SK-N-SH (cell line): ENCODE data around the gene STK25. TPM values are rescaled to one million over a fixed set of nuclear protein-coding genes. Genes with fewer than 3 reads are reported as not detected.

Experiments
- CTCF ChIA-PET: fragments of 300-600, 350-600 bp; formaldehyde crosslinking; extraction: SDS; loops from one replicate; lab custom pipeline; 2021; lab: Yijun Ruan, JAX
- POLR2A ChIA-PET: fragments of 350-600 bp; sonication (Branson Sonifier 250); formaldehyde crosslinking; extraction: SDS; loops from one replicate; lab custom pipeline; 2020; ENCODE audit warnings: antibody characterized with exemption, inconsistent platforms; lab: Yijun Ruan, JAX
- DNase-seq: peaks from one replicate; pipeline ENCODE4 v3.0.0; 2012
- H2AFZ ChIP-seq: fragments of 200-600 bp; sonication (generic); 2 replicates; pipeline ENCODE4 v1.8.1; 2016; ENCODE audit warnings: antibody characterized with exemption, mild to moderate bottlenecking, low read depth
- H3F3A ChIP-seq: fragments of 200-600 bp; sonication (generic); replicated peaks from 2 replicates; pipeline ENCODE3; 2016; ENCODE audit warnings: antibody characterized with exemption, mild to moderate bottlenecking; ENCODE audit not compliant: insufficient read depth
- H3K27ac ChIP-seq, 2 experiments: fragments of 200-500 bp in 1 of 2; fragments of 200-600 bp in 1 of 2; sonication (Bioruptor generic) in 1 of 2; sonication (generic), shearing (Covaris generic) in 1 of 2; 2 replicates each; pipeline versions ENCODE4 v1.5.1 to v1.6.1; 2014 to 2016; ENCODE audit warnings: low read depth in 2 of 2, inconsistent platforms in 1 of 2, low read length in 1 of 2, mild to moderate bottlenecking in 1 of 2, mixed read lengths in 1 of 2
- H3K27me3 ChIP-seq: fragments of 200-600 bp; sonication (generic), shearing (Covaris generic); 2 replicates; pipeline ENCODE4 v1.6.1; 2016; ENCODE audit warnings: mixed run types; ENCODE audit not compliant: insufficient read depth
- H3K36me3 ChIP-seq, 2 experiments: fragments of 200-500 bp in 1 of 2; fragments of 200-600 bp in 1 of 2; sonication (Bioruptor generic) in 1 of 2; sonication (generic) in 1 of 2; replicated peaks in 1 of 2; 2 replicates each; pipeline versions ENCODE3 to v1.5.1; 2014 to 2016; ENCODE audit warnings: low read length in 1 of 2, mild to moderate bottlenecking in 1 of 2; ENCODE audit not compliant: insufficient read depth in 2 of 2, control insufficient read depth in 1 of 2
- H3K4me1 ChIP-seq, 2 experiments: fragments of 200-500 bp in 1 of 2; fragments of 200-600 bp in 1 of 2; sonication (Bioruptor generic) in 1 of 2; sonication (generic), shearing (Covaris generic) in 1 of 2; 2 replicates each; pipeline versions ENCODE4 v1.5.1 to v1.6.1; 2014 to 2016; ENCODE audit warnings: low read depth in 1 of 2, low read length in 1 of 2, mixed run types in 1 of 2; ENCODE audit not compliant: insufficient read depth in 2 of 2, control insufficient read depth in 1 of 2
- H3K4me2 ChIP-seq: fragments of 200-600 bp; sonication (generic), shearing (Covaris generic); 2 replicates; pipeline ENCODE4 v1.6.1; 2017; ENCODE audit warnings: mixed run types
- H3K4me3 ChIP-seq, 2 experiments: fragments of 200-500 bp in 1 of 2; fragments of 200-600 bp in 1 of 2; sonication (Bioruptor generic) in 1 of 2; sonication (generic), shearing (Covaris generic) in 1 of 2; 2 replicates each; pipeline versions ENCODE4 v1.5.1 to v1.8.1; 2014 to 2016; ENCODE audit warnings: low read depth in 2 of 2, inconsistent platforms in 1 of 2, low read length in 1 of 2, mild to moderate bottlenecking in 1 of 2, mixed read lengths in 1 of 2, moderate library complexity in 1 of 2
- H3K79me2 ChIP-seq: fragments of 200-600 bp; sonication (generic); 2 replicates; pipeline ENCODE4 v1.8.1; 2017; ENCODE audit warnings: mild to moderate bottlenecking; ENCODE audit not compliant: insufficient read depth
- H3K9ac ChIP-seq: fragments of 200-600 bp; sonication (generic); 2 replicates; pipeline ENCODE4 v1.6.1; 2017; ENCODE audit warnings: mixed run types
- H3K9me2 ChIP-seq: fragments of 200-600 bp; sonication (generic); 2 replicates; pipeline ENCODE4 v1.6.1; 2017; ENCODE audit warnings: mixed run types
- H3K9me3 ChIP-seq: fragments of 200-600 bp; sonication (generic); 2 replicates; pipeline ENCODE4 v1.6.1; 2017; ENCODE audit warnings: mixed run types, mild to moderate bottlenecking, moderate library complexity
- H4K20me1 ChIP-seq: fragments of 200-600 bp; sonication (generic); 2 replicates; pipeline ENCODE4 v1.6.1; 2017; ENCODE audit warnings: mild to moderate bottlenecking, mixed run types; ENCODE audit not compliant: insufficient read depth
- CHD2 ChIP-seq: fragments of 150-350 bp; IDR thresholded peaks from 2 replicates; pipeline ENCODE4 v1.6.1; 2018; ENCODE audit warnings: low read length; ENCODE audit not compliant: partially characterized antibody
- FOXJ3 ChIP-seq: sonication (generic); formaldehyde crosslinking; IDR thresholded peaks from 2 replicates; pipeline ENCODE4 v1.5.1; 2020; ENCODE audit warnings: mild to moderate bottlenecking, missing genetic modification reagents
- FOXM1 ChIP-seq: IDR thresholded peaks from 2 replicates; pipeline ENCODE4 v1.4.0; 2012; ENCODE audit warnings: low read depth, mild to moderate bottlenecking
- MEF2A ChIP-seq: IDR thresholded peaks from 2 replicates; pipeline ENCODE4 v1.4.0; 2012; ENCODE audit warnings: low read depth, borderline replicate concordance
- NRF1 ChIP-seq: IDR thresholded peaks from 2 replicates; pipeline ENCODE4 v1.6.1; 2012; ENCODE audit warnings: low read depth, mild to moderate bottlenecking, low read length
- POLR2AphosphoS5 ChIP-seq: IDR thresholded peaks from 2 replicates; pipeline ENCODE4 v1.6.1; 2012; ENCODE audit warnings: low read depth, low read length
- RXRA ChIP-seq: IDR thresholded peaks from 2 replicates; pipeline ENCODE4 v1.4.0; 2012; ENCODE audit warnings: low read depth, mild to moderate bottlenecking, borderline replicate concordance
- SIN3A ChIP-seq: IDR thresholded peaks from 2 replicates; pipeline ENCODE4 v1.6.1; 2012; ENCODE audit warnings: low read depth, mild to moderate bottlenecking, low read length, moderate library complexity, borderline replicate concordance
- TAF1 ChIP-seq: IDR thresholded peaks from 2 replicates; pipeline ENCODE4 v1.6.1; 2012; ENCODE audit warnings: low read depth, mild to moderate bottlenecking, low read length, moderate library complexity, borderline replicate concordance
- TCF12 ChIP-seq: IDR thresholded peaks from 2 replicates; pipeline ENCODE4 v1.4.0; 2012
- TEAD4 ChIP-seq: IDR thresholded peaks from 2 replicates; pipeline ENCODE4 v1.4.0; 2012; ENCODE audit warnings: mild to moderate bottlenecking, borderline replicate concordance; ENCODE audit not compliant: insufficient read depth
- WGBS: methylation state at CpG from one replicate; pipeline ENCODE4 v1.1.6; 2017; ENCODE audit warnings: low lambda C conversion rate; 5-methylcytosine and 5-hydroxymethylcytosine counted together
- polyA plus RNA-seq, 3 experiments: library from polyadenylated mRNA; depleted of rRNA; stranded (reverse); fragments of >200 nt; gene quantifications; 2 replicates each; pipeline ENCODE4 v1.2.3, GENCODE V29; 2012
- TF ChIP-seq, protein P1 (sequence below): IDR thresholded peaks from 2 replicates; pipeline ENCODE4 v1.6.1; 2012; ENCODE audit warnings: mild to moderate bottlenecking, low read depth, low read length, moderate library complexity
- TF ChIP-seq, protein P2 (sequence below): fragments of 150-350 bp; IDR thresholded peaks from 2 replicates; pipeline ENCODE4 v1.6.1; 2017; ENCODE audit warnings: antibody characterized with exemption, low read length, low read depth, borderline replicate concordance
- TF ChIP-seq, protein P3 (sequence below): fragments of 200-600 bp; sonication (generic); IDR thresholded peaks from 2 replicates; pipeline ENCODE4 v1.6.1; 2017; ENCODE audit warnings: antibody characterized with exemption, mild to moderate bottlenecking, moderate library complexity

Gene STK25
- polyA plus RNA-seq, 1 of the 3 experiments (the other 2 are of a cell fraction): 236 TPM

DNA sequence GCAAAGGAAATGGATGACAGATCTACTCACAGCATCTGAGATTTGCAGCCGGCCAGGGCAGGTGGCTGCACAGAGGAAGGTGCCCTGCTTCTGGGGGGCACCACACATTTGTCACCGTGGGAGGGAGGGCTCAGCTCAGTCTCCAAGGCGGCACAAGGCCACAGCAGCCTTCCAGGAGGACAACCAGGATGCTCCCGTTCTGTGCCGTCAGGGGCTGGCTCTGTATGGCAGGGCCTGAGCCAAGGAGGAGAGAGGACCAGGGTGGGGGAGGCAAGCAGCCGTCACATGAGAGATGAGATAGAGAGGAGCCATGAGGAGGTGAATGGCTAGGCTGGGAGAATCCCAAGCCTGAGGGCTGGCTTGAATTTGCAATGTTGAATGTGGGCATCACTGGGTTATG lies 45.6 kb upstream of the STK25 start:
- H3K9me3 ChIP-seq: peaks cover 12% of the 10 kb centered on the region; the same call in 1 of the 2 replicates
- no peak overlapping the region for H3K9ac ChIP-seq
- H3K4me1 ChIP-seq: no peaks in the 10 kb centered on the region; a peak in 1 of 4 replicates
- no peak overlapping the region for H3K4me3 ChIP-seq
- H2AFZ ChIP-seq: no peak overlapping the region
- H3F3A ChIP-seq: no peaks in the 10 kb centered on the region
- H4K20me1 ChIP-seq: no peaks in the 10 kb centered on the region
- TF ChIP-seq, protein P1, sequence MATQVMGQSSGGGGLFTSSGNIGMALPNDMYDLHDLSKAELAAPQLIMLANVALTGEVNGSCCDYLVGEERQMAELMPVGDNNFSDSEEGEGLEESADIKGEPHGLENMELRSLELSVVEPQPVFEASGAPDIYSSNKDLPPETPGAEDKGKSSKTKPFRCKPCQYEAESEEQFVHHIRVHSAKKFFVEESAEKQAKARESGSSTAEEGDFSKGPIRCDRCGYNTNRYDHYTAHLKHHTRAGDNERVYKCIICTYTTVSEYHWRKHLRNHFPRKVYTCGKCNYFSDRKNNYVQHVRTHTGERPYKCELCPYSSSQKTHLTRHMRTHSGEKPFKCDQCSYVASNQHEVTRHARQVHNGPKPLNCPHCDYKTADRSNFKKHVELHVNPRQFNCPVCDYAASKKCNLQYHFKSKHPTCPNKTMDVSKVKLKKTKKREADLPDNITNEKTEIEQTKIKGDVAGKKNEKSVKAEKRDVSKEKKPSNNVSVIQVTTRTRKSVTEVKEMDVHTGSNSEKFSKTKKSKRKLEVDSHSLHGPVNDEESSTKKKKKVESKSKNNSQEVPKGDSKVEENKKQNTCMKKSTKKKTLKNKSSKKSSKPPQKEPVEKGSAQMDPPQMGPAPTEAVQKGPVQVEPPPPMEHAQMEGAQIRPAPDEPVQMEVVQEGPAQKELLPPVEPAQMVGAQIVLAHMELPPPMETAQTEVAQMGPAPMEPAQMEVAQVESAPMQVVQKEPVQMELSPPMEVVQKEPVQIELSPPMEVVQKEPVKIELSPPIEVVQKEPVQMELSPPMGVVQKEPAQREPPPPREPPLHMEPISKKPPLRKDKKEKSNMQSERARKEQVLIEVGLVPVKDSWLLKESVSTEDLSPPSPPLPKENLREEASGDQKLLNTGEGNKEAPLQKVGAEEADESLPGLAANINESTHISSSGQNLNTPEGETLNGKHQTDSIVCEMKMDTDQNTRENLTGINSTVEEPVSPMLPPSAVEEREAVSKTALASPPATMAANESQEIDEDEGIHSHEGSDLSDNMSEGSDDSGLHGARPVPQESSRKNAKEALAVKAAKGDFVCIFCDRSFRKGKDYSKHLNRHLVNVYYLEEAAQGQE: no peak
- TF ChIP-seq TEAD4: no peak
- no peak for TF ChIP-seq TCF12
- TF ChIP-seq, protein P2, sequence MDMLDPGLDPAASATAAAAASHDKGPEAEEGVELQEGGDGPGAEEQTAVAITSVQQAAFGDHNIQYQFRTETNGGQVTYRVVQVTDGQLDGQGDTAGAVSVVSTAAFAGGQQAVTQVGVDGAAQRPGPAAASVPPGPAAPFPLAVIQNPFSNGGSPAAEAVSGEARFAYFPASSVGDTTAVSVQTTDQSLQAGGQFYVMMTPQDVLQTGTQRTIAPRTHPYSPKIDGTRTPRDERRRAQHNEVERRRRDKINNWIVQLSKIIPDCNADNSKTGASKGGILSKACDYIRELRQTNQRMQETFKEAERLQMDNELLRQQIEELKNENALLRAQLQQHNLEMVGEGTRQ: no peak
- TF ChIP-seq NRF1: no peak
- TF ChIP-seq, protein P3, sequence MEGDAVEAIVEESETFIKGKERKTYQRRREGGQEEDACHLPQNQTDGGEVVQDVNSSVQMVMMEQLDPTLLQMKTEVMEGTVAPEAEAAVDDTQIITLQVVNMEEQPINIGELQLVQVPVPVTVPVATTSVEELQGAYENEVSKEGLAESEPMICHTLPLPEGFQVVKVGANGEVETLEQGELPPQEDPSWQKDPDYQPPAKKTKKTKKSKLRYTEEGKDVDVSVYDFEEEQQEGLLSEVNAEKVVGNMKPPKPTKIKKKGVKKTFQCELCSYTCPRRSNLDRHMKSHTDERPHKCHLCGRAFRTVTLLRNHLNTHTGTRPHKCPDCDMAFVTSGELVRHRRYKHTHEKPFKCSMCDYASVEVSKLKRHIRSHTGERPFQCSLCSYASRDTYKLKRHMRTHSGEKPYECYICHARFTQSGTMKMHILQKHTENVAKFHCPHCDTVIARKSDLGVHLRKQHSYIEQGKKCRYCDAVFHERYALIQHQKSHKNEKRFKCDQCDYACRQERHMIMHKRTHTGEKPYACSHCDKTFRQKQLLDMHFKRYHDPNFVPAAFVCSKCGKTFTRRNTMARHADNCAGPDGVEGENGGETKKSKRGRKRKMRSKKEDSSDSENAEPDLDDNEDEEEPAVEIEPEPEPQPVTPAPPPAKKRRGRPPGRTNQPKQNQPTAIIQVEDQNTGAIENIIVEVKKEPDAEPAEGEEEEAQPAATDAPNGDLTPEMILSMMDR: no peak
- TF ChIP-seq TAF1: no peak
- no peak for TF ChIP-seq CHD2
- TF ChIP-seq FOXM1: no peak
- TF ChIP-seq POLR2AphosphoS5: no peak
- no peak for TF ChIP-seq FOXJ3 (CRISPR knock-in tag)
- no peaks in the 10 kb centered on the region for H3K9me2 ChIP-seq
- H3K79me2 ChIP-seq: no peaks in the 10 kb centered on the region
- no peak for DNase-seq
- ChIA-PET CTCF (interaction anchor here (1.0 to 1.2 kb wide), 2 partner anchors 44 to 105 kb away, joined by 4 to 5 read pairs; no protein-coding TSS in a partner anchor), POLR2A (no interaction called here)
- 40% methylated on average over 4 of the region's 6 CpGs for WGBS
- H3K27me3 ChIP-seq: peaks cover 8% of the 10 kb centered on the region; the same call in 1 of the 2 replicates
- H3K36me3 ChIP-seq: no peaks in the 10 kb centered on the region
- no peak overlapping the region for H3K4me2 ChIP-seq
- no peak overlapping the region for H3K27ac ChIP-seq

DNA sequence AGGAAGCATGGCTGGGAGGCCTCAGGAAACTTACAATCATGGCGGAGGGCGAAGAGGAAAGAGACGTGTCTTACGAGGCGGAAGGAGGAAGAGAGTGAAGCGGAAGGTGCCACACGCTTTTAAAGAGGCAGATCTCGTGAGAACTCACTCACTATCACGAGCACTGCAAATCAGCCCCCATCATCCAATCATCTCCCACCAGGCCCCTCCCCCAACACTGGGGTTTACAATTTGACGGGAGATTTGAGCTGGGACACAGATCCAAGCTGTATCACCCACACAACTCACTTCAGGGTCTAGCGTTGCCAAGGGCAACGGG lies 45.1 kb upstream of the STK25 start:
- no peak overlapping the region for H3K4me3 ChIP-seq
- DNase-seq: no peak
- no peak for TF ChIP-seq RXRA
- TF ChIP-seq MEF2A: no peak
- TF ChIP-seq SIN3A: no peak
- no peak for TF ChIP-seq NRF1
- no peaks in the 10 kb centered on the region for H4K20me1 ChIP-seq
- no peaks in the 10 kb centered on the region for H3K9me2 ChIP-seq
- no peak overlapping the region for H3K4me2 ChIP-seq
- ChIA-PET CTCF (no interaction called here), POLR2A (no interaction called here)
- H3K9ac ChIP-seq: no peak overlapping the region
- H3F3A ChIP-seq: no peaks in the 10 kb centered on the region
- H3K9me3 ChIP-seq: peaks cover 12% of the 10 kb centered on the region; the same call in 1 of the 2 replicates
- peaks cover 7% of the 10 kb centered on the region; the same call in 1 of the 2 replicates for H3K27me3 ChIP-seq
- H3K36me3 ChIP-seq: no peaks in the 10 kb centered on the region
- no peak overlapping the region for H3K27ac ChIP-seq
- H2AFZ ChIP-seq: no peak overlapping the region
- H3K4me1 ChIP-seq: no peaks in the 10 kb centered on the region; a peak in 1 of 4 replicates
- no peaks in the 10 kb centered on the region for H3K79me2 ChIP-seq
- WGBS: 79% methylated on average over 11 of the region's 12 CpGs
